ENCODE measurements around the gene AIMP2.
A peak's percentile ranks its signal among the peaks of the same experiment; 100 is the strongest.
"Not testable (repeated sequence)": the region's sequence is repeated elsewhere in the genome, so short reads cannot be mapped to it uniquely, and the experiment has no call there.

Gene AIMP2

DNA sequence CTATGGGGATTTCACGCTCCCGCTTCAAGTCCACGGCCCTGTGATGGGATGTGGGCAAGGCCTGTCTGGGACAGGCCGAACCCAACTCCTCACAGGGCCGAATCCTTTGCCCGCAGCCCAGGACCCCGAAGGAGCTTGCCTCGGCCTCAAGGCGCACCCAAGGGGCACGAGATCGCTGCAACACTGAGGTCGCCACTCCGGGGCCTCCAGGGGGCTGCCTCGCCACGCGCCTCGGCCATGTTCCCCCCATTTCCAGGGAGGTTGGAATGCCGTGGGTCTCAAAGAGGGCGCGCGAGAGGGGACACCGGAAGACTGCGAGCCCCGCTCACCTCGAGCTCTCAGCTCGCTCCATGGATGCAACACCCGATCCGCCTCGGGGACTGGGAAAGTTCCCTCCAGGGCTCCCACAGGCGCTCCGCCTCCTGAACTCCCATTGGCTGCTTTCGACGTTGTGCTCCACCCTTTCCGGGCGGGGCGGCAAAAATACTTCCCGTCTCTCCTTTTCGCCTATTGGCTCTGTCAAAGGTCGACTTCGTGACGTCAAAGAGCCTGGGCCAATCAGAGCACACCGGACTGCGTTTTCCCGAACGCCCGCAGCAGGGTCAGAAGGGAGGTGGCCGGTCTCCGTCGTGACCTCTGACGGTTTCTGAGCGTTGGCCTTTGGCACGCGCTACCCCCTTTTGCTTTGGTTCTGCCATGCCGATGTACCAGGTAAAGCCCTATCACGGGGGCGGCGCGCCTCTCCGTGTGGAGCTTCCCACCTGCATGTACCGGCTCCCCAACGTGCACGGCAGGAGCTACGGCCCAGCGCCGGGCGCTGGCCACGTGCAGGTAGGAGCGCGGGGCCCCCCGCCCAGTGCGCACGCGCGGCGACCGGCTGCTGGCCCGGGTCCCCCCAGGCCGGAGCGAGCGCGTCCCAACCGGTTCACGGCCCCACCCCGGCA, at the start of gene AIMP2, which contains the start of gene PMS2:
Gene AIMP2, plus strand, starts transcription at position 605 of the 944 bp plus-strand sequence. Its CDS starts 92 bp downstream, at position 697.
Gene PMS2, minus strand, starts transcription at position 382 of the 944 bp plus-strand sequence. Its CDS starts 30 bp downstream, at position 352.
- DNase-seq: peak; percentile 99

DNA sequence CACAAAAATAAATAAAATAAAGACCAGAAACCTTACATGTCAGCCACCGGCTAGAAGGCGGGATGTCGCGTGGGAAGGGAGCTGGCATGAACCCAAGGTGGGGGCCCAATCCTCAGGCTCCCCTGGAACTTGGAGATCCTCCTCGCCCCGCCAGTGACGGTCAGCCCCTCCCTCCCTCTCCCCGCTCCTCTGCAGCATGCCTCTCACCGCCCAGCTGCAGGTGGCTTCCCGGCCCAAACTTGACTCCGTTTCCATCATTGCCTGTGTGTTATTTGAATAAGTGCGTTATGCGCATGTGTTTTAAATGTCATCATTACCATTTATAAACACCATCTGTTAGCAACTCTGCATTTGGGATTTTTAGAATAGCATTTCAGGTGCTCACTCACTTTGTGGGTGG, 45.9 kb upstream of the AIMP2 start:
- DNase-seq: not testable (repeated sequence)

DNA sequence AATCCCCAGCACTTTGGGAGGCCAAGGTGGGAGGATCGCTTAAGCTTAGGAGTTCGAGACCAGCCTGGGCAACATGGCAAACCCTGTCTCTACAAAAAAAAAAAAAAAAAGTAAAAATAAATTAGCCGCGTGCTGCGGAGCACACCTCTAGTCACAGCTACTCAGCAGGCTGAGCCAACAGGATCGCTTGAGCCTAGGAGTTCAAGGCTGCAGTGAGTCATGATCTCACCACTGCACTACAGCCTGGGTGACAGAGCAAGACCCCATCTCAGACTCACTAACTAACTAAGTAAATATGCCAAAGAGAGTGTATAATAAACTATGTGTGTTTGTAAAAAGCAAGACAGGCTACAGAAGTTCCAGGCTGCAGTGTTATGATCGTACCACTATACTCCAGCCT, 45.3 kb upstream of the AIMP2 start:
- not testable (repeated sequence) for DNase-seq

DNA sequence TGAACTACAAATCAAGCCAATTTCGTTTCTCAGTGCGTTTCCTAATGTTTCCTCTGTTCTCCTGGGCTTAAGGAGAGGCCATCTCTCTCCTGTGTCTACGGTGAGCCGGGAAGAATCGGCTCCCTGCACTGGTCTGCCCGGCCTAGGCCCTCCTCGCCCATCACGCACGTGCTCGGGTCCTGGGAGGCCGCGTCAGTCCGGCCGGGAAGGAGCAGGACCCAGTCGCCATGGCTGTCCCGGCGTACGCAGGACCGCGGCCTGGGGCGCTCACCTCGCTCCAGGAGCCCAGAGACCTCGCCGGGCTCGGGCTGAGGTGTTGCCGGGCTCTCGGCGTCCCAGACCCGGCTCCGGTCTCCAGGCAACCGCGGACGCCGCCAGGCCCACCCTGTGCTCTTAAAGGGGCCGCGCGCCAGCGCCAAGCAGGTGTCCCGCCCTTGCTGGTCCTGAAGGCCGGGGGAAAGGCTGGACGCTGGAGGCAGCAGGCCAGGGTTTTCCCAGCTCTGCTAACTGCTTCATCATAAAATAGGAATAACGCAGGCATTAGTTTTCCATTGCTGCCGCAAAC, 38.6 kb upstream of the AIMP2 start, which contains the start of gene RSPH10B:
Gene RSPH10B, minus strand, starts transcription at position 343 of the 565 bp plus-strand sequence. CDS start 3,573 bp downstream, outside the sequence.
- not testable (repeated sequence) for DNase-seq

DNA sequence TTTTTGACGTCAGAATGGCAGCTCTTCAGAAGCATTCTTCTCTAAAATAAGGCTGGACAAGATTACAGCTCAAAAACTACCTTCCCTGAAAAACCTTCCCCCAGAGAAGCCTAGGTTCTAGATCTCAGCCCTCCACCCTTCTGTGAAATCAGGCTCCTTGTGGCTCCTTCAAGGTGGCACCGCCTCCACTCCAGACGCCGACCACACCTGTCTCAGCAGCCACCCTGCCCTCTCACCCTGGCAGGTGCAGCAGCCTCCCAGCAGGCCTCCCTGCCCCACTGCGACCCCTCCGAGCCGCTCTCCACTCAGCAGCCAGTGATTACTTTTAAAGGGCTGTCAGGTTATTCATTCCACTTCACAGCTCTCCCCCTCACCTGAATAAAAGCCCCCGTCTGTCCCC, 35.5 kb upstream of the AIMP2 start:
- DNase-seq: not testable (repeated sequence)

DNA sequence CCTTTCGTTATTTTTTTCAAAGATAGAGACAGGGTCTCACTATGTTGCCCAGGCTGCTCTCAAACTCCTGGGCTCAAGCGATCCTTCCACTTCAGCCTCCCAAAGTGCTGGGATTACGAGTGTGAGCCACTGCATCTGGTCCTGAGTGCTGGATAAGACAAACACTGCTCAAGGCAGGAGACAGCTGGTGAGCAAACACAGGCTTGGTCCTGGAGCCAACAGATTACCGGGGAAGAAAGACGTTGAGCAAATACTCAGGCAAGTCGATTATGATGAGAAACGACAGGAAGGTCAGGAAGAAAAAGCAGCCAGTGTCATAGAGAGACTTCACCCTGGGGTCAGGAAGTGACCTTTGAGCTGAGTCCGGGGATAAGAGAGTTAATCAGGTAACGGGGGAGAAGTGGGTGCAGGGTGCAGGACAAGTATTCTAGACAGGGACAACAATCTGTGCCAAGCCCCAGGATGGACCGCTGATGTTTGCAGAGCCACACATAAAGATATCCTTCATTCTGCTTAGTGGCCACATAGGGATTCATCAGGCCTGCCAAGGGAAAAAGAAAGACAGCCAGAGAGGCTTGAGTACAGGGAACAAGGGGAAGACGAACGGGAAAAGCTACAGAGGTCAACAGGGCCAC, 29.3 kb upstream of the AIMP2 start:
- DNase-seq: not testable (repeated sequence)

DNA sequence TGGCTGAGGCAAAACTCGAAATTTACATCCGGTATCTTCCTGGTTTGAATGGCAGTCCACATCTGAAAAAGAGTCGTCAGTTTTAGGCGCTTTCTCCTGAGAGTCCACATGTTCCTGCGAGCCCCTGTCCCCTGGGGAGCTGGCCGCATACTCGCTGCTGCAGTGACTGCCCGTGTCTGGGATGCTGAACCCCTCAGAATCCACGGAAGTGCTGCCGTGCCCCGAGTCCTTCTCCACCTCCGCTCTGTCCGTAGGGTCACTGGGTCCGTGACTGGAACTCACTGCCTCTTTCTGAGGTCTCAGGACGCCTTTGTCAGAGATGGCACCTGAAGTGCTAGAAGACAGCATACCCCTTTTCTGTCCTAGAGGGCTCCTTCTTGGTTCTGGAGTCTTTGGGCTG, 22.0 kb upstream of the AIMP2 start:
- DNase-seq: not testable (repeated sequence)

DNA sequence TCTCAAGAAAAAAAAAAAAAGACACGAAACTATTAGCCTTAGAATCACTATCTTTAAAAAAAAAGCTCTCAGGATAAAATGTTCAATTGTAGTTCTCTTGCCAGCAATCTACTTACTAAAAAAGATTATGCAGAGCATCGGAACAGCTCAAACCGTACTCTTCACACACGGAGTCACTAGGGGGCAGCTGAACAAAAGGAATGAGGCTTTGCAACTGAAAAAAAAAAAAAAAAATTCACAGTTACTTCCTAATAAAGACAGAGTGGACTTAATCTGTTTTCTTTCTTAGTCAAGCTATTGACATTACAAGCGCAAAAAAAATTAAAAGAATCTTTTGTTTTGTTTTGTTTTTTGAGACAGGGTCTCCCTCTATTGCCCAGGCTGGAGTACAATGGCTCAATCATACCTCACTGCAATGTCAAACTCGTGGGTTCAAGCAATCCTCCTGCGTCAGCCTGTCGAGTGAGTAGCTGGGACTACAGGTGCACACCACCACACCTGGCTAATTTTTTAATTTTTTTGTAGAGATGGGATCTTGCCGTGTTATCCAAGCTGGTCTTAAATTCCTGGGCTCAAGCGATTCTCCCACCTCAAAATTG, 11.8 kb upstream of the AIMP2 start:
- DNase-seq: peak; percentile 46

DNA sequence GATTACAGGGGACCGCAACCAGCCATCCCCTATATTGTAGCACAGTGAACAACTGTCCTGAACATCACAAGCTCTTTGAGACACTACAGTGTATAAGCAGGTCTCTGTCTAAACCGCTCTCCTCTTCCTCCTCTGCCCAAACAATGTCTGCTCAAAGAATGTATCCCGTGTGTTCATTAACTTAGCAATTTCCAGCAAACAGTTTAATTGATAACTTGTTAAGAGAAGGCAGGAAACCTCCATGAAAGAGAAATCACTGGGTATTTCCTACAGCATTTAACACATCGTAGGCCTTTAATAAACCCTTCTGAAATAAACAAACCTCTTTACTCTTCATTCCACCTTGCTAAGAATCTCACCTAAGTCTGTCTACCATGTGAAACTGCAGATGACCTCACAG, 1.7 kb upstream of the AIMP2 start:
- DNase-seq: no peak

DNA sequence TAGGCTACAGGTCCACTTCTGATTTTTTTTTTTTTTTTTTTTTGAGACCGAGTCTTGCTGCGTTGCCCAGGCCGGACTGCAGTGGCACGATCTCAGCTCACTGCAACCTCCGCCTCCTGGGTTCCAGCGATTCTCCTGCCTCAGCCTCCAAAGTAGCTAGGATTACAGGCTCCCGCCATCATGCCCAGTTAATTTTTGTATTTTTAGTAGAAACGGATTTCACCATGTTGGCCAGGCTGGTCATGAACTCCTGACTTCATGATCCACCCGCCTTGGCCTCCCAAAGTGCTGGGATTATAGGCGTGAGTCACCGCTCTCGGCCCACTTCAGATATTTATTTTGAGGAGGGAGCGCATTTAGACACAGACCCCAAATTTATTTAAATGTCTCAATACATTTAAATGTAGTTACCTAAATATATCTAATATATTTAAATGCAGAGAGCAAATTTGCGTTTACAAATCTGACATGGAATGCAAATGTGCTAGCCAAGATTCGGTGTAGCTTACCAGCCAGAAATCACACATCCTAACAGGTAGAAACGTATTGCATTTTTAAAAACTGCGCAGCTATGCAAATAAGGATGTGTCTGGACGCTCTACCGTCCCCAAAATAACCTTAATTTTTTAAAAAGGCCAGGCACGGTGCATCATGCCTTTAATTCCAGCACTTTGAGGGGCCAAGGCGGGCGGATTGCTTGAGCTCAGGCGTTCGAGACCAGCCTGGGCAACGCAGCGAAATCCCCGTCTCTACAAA, 1.1 kb upstream of the AIMP2 start:
- DNase-seq: not testable (repeated sequence)

DNA sequence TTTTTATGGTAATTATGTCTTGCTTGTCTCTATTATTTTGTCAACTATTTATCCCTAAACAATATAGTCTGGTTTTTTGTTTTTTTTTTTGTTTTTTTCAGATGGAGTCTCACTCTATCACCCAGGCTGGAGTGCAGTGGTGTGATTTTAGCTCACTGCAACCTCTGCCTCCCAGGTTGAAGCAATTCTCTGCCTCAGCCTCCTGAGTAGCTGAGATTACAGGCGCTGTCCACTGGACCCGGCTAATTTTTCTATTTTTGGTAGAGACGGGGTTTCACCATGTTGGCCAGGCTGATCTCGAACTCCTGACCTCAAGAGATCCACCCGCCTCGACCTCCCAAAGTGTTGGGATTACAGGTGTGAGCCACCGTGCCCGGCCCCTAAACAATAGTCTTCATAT, 1.3 kb downstream of the AIMP2 start:
- not testable (repeated sequence) for DNase-seq

DNA sequence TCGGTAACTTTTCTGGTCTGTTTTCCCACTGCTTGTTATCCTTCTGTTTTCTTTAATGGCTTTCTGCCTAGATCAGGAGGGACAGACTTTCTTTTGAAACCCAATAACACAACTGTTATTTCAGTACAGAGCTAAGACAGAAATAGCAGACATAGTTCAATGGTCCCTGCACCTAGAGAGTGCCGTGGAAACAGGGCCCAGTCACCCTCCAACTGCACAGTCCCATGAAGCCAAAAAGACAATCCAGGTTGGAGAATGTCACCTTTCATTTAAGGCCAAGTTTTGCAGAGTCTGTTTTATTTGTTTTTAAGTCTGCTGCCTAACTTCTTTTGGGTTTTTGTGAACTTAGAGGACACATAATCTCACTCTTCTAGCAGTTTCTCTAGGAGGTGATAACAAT, 2.5 kb downstream of the AIMP2 start:
- DNase-seq: no peak

DNA sequence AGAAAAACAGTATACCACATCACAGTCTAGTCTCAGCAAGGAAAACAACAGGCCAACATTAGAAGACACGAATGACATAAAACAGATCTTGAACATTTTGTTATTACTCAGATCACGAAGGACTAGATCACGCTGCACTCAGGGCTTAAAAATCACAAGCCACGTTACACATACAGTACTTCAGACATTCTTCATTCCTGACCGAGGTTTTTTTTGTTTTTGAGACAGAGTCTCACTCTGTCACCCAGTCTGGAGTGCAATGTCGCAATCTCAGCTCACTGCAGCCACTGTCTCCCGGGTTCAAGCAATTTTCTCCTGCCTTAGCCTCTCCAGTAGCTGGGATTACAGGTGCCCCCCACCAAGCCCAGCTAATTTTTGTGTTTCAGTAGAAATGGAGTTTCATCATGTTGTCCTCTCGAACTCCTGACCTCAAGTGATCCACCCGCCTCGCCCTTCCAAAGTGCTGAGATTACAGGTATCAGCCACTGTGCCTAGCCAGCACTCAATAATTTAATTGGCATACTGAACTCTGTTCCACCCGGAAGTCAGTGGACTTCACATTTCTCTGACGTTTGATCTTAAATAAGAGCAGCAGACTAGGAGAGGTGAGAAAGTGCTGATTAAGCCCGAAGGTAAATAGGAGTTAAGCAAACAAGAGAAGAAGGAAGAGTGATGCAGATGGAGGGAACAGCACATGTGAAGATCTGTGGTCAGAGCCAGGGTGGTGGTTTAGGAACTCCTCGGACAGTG, 3.5 kb downstream of the AIMP2 start:
- DNase-seq: peak; percentile 58

DNA sequence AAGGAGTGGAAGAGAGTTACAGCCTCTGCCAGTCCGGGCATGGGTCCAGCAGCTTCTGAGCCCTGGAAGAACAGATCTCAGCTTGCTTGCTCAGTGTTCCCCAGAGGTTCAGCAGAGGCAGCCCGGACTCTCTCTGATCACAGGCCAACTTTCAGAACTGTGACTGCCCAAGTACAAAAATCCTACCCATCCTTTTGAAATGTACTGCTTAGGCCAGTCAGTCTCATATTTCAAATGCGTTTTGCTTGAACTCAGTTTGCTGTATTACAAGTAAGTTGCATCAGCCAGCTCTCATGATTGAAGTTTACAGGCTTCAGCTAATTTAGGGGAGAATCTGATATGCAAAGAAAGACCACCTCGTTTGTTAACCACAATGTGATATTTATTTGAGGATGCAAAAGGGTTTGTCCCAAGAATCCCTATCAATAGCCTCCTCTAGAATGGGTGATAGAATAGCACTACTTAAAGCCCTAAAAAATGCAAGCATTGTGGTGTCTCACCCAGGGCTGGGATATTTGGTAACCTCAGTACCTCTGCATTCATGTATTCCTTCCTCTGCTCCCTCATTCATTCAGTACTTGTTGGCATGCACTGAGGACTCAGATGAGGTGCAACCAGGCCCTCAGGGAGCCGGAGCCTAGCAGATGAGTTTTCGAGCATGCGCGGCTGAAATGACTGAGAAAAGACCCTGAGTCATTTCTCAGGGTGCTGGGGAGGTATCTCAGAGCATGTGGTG, 7.0 kb downstream of the AIMP2 start:
- DNase-seq: peak; percentile 61

DNA sequence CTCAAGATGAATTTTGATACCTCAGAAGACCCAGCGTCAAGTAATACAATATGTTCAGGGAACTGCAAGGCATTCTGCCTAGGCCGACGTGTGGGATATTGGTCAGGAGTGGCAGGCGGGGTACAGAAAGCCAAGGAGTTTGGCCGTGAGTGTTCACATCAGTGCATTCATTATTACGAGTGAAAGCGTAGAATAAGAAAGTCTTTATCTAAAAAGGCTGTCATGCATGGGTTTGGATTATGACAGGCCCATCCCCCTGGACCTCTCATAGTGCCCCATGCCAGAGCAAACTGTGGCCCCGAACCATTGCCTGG, 7.5 kb downstream of the AIMP2 start:
- no peak for DNase-seq

DNA sequence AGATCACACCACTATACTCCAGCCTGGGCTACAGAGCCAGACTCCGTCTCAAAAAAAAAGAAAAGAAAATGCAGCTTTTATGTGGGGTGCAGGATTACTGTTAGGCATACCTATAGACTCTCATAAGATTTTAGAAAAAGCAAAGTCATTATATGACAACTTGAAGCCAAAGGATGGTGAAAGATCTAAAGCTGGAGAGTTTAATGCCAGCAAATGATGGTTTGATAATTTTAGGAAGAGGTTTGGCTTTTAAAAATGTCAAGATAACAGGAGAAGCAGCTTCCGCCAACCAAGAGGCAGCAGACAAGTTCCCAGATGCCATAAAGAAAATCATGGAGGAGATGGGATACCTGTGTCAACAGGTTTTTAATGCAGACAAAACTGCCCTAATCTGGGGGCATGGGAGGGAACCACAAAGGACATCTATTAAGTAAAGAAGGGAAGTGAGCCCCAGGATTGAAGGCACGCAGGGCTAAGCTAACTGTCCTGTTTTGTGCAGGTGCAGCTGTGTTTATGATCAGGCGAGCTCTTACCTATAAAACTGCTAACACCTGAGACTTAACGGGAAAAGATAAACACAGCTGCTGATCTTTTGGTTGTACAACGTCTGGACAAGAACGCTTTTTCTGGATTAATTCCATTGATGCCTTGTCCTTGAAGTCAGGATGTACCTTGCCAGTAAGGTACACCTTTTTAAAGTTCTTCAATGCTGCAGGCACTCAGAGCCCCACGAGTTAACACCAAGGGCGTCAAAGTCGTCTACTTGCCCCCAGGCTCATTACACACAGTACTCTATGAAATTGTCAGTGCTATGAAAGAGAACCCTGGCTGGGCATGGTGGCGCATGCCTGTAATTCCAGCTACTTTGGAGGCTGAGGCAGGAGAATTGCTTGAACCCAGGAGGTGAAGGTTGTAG, 11.6 kb downstream of the AIMP2 start:
- DNase-seq: no peak

DNA sequence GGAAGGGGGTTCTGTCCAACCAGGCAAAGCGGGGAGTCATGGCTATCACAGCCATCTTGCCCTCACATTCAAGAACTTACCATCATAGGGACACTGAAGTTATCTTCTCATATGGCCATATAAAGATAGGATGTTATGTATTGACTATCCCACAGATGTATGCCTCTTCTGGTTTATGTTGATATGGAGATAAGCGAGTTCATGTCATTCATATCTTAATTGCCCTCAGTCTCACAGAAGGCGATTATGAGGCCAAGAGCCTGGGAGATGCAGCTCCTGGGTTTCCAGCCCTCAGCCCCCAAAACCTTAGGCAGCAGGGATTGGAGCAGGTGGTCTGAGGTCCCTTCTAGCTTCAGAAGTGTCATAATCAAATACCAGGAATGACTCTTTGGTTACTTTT, 13.6 kb downstream of the AIMP2 start:
- DNase-seq: no peak

DNA sequence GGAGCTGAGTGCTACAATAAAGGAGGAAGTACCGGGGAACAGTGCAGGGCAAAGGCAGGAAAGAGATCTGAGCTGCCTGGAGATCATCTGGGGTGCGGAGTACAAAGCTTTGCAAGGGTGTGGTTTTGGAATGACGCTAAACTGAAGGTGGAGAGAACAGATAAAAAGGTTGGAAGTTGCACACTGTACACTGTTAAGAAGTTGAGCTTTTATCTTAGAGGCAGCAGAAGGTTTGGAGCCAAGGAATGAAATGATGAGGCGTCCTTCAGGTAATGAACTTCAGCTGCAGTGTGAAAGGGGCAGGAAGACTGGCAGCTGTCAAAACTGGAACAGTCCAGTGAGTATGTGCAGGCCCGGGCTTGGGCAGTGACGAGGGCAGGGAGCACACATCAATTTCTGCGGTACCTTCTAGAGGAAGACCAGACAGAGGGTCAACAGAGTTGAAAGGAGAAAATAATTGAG, 14.9 kb downstream of the AIMP2 start:
- no peak for DNase-seq

DNA sequence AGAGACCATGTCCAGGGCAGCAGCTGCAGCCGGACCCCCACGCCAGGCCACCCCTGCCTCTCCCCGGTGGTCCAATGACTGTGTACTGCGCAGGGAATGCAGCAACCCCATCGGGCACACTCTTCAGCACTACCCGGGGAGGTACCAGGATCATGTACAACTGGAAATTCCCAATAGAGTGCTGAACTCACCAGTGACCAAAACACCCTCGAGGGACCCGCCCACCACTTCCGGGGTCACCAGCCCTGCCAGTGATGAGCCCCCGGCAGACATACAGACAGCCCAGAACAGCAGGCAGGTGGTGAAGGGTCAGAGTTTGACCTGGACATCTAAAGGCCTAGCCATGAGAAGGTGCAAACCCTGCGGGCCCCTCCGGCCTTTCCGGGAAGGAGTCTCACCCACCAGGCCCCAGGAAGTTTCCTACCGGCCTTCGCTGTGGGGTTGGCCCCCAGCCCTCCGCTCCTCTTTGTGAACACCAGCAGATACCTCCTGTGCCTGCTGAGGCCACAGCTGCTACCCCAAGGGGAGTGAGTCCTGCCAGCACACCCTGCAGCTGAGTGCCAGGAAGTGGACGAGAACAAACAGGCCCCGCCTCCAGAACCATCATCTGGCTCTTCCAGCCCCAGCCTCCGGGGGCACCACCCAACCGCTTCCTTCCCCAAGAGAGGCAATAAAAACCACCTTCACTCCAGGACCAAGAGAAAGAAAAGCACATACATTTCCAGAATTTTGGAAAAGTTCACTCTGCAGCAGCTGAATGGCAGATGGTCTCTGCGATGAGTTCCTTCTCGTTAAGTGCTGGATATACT, 17.1 kb downstream of the AIMP2 start:
- peak; percentile 69 for DNase-seq
